Stimulated activated memory B cell treated with anti-CD40 and anti-IgM and Interleukin-4, amounts not matched to agents 10 μg/mL and 1 μg/mL and 100 μg/mL, for 72 hours (primary cell): ENCODE measurements around the gene TAF11.
A peak's percentile ranks its signal among the peaks of the same experiment; 100 is the strongest.
"Not testable (repeated sequence)": the region's sequence is repeated elsewhere in the genome, so short reads cannot be mapped to it uniquely, and the experiment has no call there.

ENCODE experiments used
- ATAC-seq: fragments of 150-1000 bp; cut with Tn5 transposase; 2 replicates; pipeline ENCODE4 v1.10.0; 2021
- H3K27ac Mint-ChIP-seq: one replicate; pipeline ENCODE4 v1.8.0; 2022; ENCODE audit warnings: mild to moderate bottlenecking, mixed read lengths
- H3K27me3 Mint-ChIP-seq: one replicate; pipeline ENCODE4 v1.8.0; 2022; ENCODE audit warnings: mixed read lengths
- H3K36me3 Mint-ChIP-seq: one replicate; pipeline ENCODE4 v1.8.0; 2022; ENCODE audit warnings: mixed read lengths
- H3K4me1 Mint-ChIP-seq: one replicate; pipeline ENCODE4 v1.8.0; 2022; ENCODE audit warnings: mixed read lengths
- H3K4me3 Mint-ChIP-seq: one replicate; pipeline ENCODE4 v1.8.0; 2022; ENCODE audit warnings: mild to moderate bottlenecking, moderate library complexity, mixed read lengths
- H3K9me3 Mint-ChIP-seq: one replicate; pipeline ENCODE4 v1.8.0; 2022; ENCODE audit warnings: mixed read lengths

The TAF11 gene

DNA sequence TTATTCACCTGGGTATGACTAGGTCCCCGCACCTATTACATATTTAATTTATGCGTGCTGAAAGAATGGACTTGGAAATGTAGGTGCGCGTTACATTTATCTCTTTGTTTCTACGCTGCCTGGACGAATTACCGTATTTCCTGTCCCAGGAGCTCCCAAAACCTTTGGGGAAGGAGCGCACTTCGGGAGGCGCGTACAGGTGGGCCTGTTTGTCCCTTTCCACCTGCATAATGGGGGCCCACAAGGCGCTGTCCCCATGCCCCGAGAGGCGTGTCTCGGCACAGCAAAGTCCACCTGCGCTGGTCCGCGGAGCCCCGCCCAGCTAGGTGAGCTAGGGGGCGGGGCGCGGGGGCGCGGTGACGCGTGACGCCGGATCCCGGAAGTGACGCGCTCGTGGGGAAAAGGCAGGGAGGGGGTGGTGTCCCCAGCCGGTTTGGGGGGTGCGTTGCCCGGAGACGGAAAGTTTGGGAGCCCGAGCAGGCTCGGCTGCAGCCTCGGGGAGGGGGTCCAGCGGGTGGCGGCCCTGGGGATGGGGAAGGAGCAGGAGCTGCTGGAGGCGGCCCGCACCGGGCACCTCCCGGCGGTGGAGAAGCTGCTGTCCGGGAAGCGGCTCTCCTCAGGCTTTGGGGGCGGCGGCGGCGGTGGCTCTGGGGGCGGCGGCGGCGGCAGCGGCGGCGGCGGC lies 1.2 kb upstream of the TAF11 start, which contains the start of gene ANKS1A:
Gene ANKS1A (plus strand): TSS at position 382 of the 682 bp plus-strand sequence. CDS start 148 bp downstream, at position 530.
- Mint-ChIP-seq H3K36me3 (peaks cover 12% of the 10 kb centered on the region), H3K4me1 (peaks cover 52% of the 10 kb centered on the region), H3K27me3 (no peaks in the 10 kb centered on the region), H3K4me3 (peak within 1 kb of the TSS; percentile 99), H3K9me3 (peaks cover 4% of the 10 kb centered on the region), H3K27ac (peak within 1 kb of the TSS; percentile 97)
- ATAC-seq, result peak; percentile 94

DNA sequence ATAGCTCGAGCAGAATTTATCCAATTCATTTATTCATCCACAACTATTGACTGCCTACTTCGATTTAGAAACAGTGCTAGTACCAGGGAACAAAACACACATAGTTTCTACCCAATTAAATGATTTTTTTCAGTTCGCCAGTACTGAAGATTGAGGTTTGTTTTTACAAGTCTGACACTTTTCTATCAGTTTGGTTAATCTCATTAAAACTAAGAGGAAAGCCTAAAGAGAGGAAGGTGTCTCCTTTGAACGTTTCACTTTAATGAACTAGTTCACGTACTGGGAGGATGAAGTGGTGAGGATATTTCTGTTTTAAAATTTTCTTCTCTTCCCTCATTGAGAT lies 643 bp upstream of the TAF11 start:
- H3K27me3 Mint-ChIP-seq, result no peaks in the 10 kb centered on the region
- peak overlapping the region; percentile 99 for H3K4me3 Mint-ChIP-seq
- peaks cover 4% of the 10 kb centered on the region for H3K9me3 Mint-ChIP-seq
- ATAC-seq, result no peak
- peak overlapping the region; percentile 97 for H3K27ac Mint-ChIP-seq
- peaks cover 18% of the 10 kb centered on the region for H3K36me3 Mint-ChIP-seq
- peaks cover 56% of the 10 kb centered on the region for H3K4me1 Mint-ChIP-seq

DNA sequence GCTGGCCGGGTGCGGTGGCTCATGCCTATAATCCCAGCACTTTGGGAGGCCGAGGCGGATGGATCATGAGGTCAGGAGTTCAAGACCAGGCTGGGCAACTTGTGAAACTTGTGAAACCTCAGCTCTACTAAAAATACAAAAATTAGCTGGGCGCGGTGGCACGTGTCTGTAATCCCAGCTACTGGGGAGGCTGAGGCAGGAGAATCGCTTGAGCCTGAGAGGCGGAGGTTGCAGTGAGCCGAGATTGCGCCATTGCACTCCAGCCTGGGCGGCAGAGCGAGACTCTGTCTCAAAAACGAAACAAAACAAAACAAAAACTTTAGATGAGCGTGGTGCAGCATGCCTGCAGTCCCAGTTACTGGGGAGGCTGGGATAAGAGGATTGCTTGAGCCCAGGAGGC lies 2.0 kb downstream of the TAF11 start:
- H3K4me1 Mint-ChIP-seq, result peaks cover 45% of the 10 kb centered on the region
- not testable (repeated sequence) for H3K9me3 Mint-ChIP-seq, H3K27me3 Mint-ChIP-seq, ATAC-seq, H3K27ac Mint-ChIP-seq, H3K4me3 Mint-ChIP-seq
- peaks cover 25% of the 10 kb centered on the region for H3K36me3 Mint-ChIP-seq

DNA sequence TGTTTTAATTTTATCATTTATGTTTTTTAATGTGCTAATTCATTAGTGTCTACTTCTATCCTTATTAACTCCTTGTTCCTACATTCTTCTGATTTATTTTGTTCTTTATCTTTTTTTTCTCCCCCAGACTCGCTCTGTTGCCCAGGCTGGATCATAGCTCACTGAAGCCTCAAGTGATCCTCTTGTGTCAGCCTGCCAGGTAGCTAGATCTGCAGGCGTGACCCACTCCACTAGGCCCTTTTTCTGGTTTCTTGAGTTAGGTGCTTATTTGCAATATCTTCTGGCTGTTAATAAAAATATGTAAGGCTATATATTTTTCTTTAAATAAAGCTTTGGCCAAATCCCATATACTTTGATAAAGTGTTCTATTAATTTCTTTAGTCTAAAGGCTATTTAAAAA lies 2.8 kb downstream of the TAF11 start:
- Mint-ChIP-seq H3K27ac (no peak overlapping the region), H3K4me1 (peaks cover 37% of the 10 kb centered on the region), H3K36me3 (peaks cover 27% of the 10 kb centered on the region), H3K9me3 (peaks cover 4% of the 10 kb centered on the region), H3K4me3 (no peak overlapping the region), H3K27me3 (no peaks in the 10 kb centered on the region)
- no peak for ATAC-seq

DNA sequence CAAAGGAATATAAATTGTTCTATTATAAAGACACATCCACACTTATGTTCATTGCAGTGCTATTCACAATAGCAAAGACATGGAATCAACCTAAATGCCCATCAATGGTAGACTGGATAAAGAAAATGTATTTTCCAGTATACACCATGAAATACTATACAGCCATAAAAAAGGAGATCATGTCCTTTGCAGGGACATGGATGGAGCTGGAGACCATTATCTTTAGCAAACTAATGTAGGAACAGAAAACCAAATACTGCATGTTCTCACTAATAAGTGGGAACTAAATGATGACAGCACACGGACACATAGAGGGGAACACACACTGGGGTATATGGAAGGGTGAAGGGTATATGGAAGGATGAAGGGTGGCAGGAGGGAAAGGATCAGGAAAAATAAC lies 3.8 kb downstream of the TAF11 start:
- ATAC-seq, H3K4me3 Mint-ChIP-seq, H3K9me3 Mint-ChIP-seq, H3K27ac Mint-ChIP-seq, H3K27me3 Mint-ChIP-seq: not testable (repeated sequence)
- peaks cover 34% of the 10 kb centered on the region for H3K36me3 Mint-ChIP-seq
- H3K4me1 Mint-ChIP-seq, result peaks cover 34% of the 10 kb centered on the region

DNA sequence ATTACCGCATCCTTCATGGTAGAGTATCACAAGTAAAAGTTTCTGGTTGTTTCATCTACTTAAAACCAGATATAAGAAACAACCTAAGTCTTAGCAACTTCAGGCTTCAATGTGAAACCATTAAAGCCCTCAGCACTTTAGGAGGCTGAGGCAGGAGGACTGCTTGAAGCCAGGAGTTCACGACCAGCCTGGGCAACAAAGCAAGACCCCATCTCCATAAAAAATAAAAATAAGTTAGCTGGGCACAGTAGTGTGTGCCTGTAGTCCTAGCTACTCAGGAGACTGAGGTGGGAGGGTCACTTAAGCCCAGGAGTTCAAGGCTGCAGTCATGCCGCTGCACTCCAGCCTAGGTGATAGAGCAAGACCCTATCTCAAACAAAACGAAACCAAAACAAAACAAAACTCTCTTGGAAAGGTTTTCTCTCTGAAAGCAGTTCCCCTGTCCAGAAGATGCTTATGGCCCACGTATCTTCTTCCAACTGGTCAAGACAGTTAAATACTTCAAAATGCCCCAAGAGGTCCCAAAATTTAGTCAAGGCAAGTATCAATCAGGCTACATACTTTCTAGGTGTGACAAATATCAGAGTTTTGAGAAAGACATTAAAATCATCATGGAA lies 9.9 kb downstream of the TAF11 start:
- ATAC-seq, result no peak
- Mint-ChIP-seq H3K4me3 (no peak overlapping the region), H3K36me3 (peaks cover 32% of the 10 kb centered on the region), H3K4me1 (no peaks in the 10 kb centered on the region), H3K9me3 (no peaks in the 10 kb centered on the region), H3K27ac (no peak overlapping the region), H3K27me3 (no peaks in the 10 kb centered on the region)

GRCh38 chr6:34877259-34877658 lies 10.6 kb downstream of the TAF11 start:
- Mint-ChIP-seq H3K9me3 (no peaks in the 10 kb centered on the region), H3K27ac (no peak overlapping the region), H3K4me1 (no peaks in the 10 kb centered on the region), H3K36me3 (peaks cover 30% of the 10 kb centered on the region), H3K4me3 (no peak overlapping the region), H3K27me3 (no peaks in the 10 kb centered on the region)
- no peak for ATAC-seq

DNA sequence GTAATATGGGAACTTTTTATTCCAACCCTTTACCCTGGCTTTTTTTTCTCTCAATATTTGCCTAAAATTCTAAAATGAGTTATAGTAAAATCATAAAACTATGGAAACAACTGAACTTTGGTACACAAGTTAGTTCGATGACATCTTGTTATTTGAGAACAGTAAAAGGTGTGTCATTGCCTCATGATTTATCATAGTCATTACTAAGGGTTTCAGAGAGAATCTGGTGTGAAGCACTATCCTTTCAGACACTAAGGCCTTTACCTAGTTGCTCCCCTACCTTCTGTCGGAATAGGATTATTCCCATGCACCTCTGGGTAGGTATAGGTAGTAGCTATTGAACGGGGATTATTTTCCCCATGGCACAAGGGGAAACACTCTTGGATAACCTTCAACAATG lies 11.4 kb downstream of the TAF11 start:
- no peak overlapping the region for H3K4me3 Mint-ChIP-seq
- no peaks in the 10 kb centered on the region for H3K9me3 Mint-ChIP-seq
- H3K27ac Mint-ChIP-seq, result no peak overlapping the region
- H3K4me1 Mint-ChIP-seq, result no peaks in the 10 kb centered on the region
- H3K27me3 Mint-ChIP-seq, result no peaks in the 10 kb centered on the region
- ATAC-seq, result no peak
- peaks cover 32% of the 10 kb centered on the region for H3K36me3 Mint-ChIP-seq

- Mint-ChIP-seq H3K36me3 (peaks cover 41% of the 10 kb centered on the region), H3K4me1 (no peaks in the 10 kb centered on the region), H3K4me3 (no peak overlapping the region), H3K9me3 (no peaks in the 10 kb centered on the region), H3K27me3 (no peaks in the 10 kb centered on the region), H3K27ac (no peak overlapping the region)
- ATAC-seq, result no peak
These were observed 12.3 kb downstream of the TAF11 start for GRCh38 chr6:34875292-34876213.

GRCh38 chr6:34872332-34872731 lies 15.5 kb downstream of the TAF11 start:
- Mint-ChIP-seq H3K4me1 (no peaks in the 10 kb centered on the region), H3K27ac (no peak overlapping the region), H3K27me3 (no peaks in the 10 kb centered on the region), H3K9me3 (no peaks in the 10 kb centered on the region), H3K4me3 (no peak overlapping the region), H3K36me3 (peaks cover 47% of the 10 kb centered on the region)
- no peak for ATAC-seq

DNA sequence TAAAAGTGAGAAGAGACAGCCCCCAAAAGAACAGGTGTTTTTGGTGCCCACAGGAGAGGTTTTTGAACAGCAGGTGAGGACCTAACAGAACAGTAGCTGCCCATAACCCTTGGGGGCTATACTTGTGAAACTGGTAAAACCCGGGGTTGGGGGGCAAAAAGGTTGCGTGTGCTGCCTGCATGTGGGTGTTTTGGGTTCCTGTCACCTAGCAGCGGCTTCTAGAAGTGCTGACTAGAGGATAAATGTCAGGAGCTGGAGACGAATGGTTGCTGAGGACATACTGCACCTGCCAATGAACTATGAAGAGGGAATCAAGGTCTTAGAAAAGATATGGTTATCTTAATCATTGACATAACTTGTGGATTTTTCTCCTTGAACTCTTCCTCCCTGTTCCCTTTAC lies 16.0 kb downstream of the TAF11 start:
- Mint-ChIP-seq H3K27ac (peak overlapping the region; percentile 42), H3K4me1 (no peaks in the 10 kb centered on the region), H3K27me3 (no peaks in the 10 kb centered on the region), H3K36me3 (peaks cover 51% of the 10 kb centered on the region), H3K9me3 (no peaks in the 10 kb centered on the region), H3K4me3 (no peak overlapping the region)
- no peak for ATAC-seq

GRCh38 chr6:34867484-34867883 lies 20.4 kb downstream of the TAF11 start:
- H3K4me3 Mint-ChIP-seq, result no peak overlapping the region
- peaks cover 53% of the 10 kb centered on the region for H3K36me3 Mint-ChIP-seq
- H3K27ac Mint-ChIP-seq, result no peak overlapping the region
- H3K4me1 Mint-ChIP-seq, result no peaks in the 10 kb centered on the region
- no peaks in the 10 kb centered on the region for H3K27me3 Mint-ChIP-seq
- no peak for ATAC-seq
- no peaks in the 10 kb centered on the region for H3K9me3 Mint-ChIP-seq

DNA sequence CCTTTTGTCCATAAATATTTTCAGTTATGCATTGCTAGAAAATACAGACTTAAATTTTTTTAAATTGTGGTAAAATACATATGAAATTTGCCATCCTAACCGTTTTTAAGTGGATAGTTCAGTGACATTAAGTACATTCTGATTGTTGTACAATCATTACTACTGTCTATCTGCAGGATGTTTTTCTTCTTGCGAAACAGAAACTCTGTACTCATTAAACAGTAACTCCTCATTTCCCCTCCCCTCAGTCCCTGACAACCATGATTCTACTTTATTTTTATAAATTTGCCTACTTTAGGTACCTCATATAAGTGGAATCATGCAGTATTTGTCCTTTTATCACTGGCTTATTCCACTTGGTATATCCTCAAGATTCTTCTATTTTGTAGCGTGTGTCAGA lies 21.3 kb downstream of the TAF11 start:
- no peak overlapping the region for H3K27ac Mint-ChIP-seq
- H3K27me3 Mint-ChIP-seq, result no peaks in the 10 kb centered on the region
- no peak for ATAC-seq
- H3K9me3 Mint-ChIP-seq, result no peaks in the 10 kb centered on the region
- H3K36me3 Mint-ChIP-seq, result peaks cover 51% of the 10 kb centered on the region
- no peak overlapping the region for H3K4me3 Mint-ChIP-seq
- H3K4me1 Mint-ChIP-seq, result no peaks in the 10 kb centered on the region

DNA sequence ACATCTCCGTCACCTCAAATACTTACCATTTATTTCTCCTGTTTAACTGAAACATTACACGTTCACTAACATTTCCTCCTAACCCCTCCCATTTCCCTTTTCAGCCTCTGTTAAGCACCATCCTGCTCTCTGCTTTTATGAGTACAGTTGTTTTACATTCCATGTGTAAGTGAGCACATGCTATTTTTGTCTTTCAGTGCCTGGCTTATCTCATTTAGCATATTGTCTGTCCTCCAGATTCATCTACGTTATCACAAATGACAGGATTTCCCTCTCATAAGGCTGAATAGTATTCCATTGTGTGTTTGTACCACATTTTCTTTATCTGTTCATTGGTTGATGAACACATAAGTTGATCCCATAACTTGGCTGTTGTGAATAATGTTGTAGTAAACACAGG lies 22.7 kb downstream of the TAF11 start:
- no peaks in the 10 kb centered on the region for H3K9me3 Mint-ChIP-seq
- no peak overlapping the region for H3K4me3 Mint-ChIP-seq
- ATAC-seq, result no peak
- no peaks in the 10 kb centered on the region for H3K4me1 Mint-ChIP-seq
- H3K27me3 Mint-ChIP-seq, result no peaks in the 10 kb centered on the region
- H3K27ac Mint-ChIP-seq, result no peak overlapping the region
- peaks cover 39% of the 10 kb centered on the region for H3K36me3 Mint-ChIP-seq

DNA sequence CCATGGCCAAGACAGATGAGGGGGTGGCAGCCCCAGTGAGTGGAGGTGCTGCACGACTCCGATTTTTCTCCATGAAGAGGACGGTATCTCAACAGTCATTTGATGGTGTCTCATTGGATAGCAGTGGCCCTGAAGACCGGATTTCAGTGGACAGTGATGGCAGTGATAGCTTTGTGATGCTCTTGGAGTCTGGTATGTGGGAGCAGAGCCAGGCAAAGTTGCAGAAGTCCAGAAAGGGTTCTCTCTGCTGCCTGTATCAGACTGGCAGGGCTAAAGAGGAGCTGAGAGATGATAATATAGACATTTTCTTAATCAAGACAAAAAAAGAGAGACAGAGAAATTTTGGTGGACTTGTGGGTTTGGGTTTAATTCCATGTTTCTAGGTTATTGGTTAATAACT lies 23.8 kb downstream of the TAF11 start:
- Mint-ChIP-seq H3K27ac (no peak overlapping the region), H3K4me1 (no peaks in the 10 kb centered on the region), H3K27me3 (no peaks in the 10 kb centered on the region), H3K4me3 (no peak overlapping the region), H3K9me3 (no peaks in the 10 kb centered on the region), H3K36me3 (peaks cover 39% of the 10 kb centered on the region)
- ATAC-seq, result no peak
